SK-N-MC (cell line): ENCODE data around the gene MPPED2.
"Not testable (repeated sequence)": the region's sequence is repeated elsewhere in the genome, so short reads cannot be mapped to it uniquely, and the experiment has no call there.

Experiments
- DNase-seq: peaks from one replicate; pipeline ENCODE4 v3.0.0-alpha.2; 2011; ENCODE audit warnings: low read depth, low spot score
- H3K27ac ChIP-seq: fragments of 200-600 bp; sonication (generic); 2 replicates; pipeline ENCODE4 v1.5.1; 2016; ENCODE audit warnings: mixed run types
- H3K36me3 ChIP-seq: fragments of 200-600 bp; sonication (generic); 2 replicates; pipeline ENCODE4 v1.6.1; 2017; ENCODE audit warnings: antibody characterized with exemption, low read length, mixed read lengths; ENCODE audit not compliant: insufficient read depth
- H3K4me3 ChIP-seq: fragments of 200-600 bp; sonication (generic); 2 replicates; pipeline ENCODE4 v1.5.1; 2016
- H3K9ac ChIP-seq: fragments of 200-600 bp; sonication (generic); 2 replicates; pipeline ENCODE4 v1.8.0; 2017; ENCODE audit warnings: mixed run types, mixed read lengths; ENCODE audit not compliant: insufficient read length
- H3K9me3 ChIP-seq: fragments of 200-600 bp; sonication (generic); 2 replicates; pipeline ENCODE4 v1.6.1; 2017; ENCODE audit warnings: low read depth, mild to moderate bottlenecking, antibody characterized with exemption, low read length, moderate library complexity, mixed read lengths
- EZH2 ChIP-seq: fragments of 200-600 bp; sonication (generic); IDR thresholded peaks from one replicate; pipeline ENCODE4 v1.6.1; 2017; ENCODE audit warnings: antibody characterized with exemption
- FOXP2 ChIP-seq: optimal IDR thresholded peaks from 2 replicates; pipeline ENCODE3; 2011; ENCODE audit warnings: mild to moderate bottlenecking, moderate library complexity; ENCODE audit not compliant: insufficient read depth; ENCODE audit errors: extremely low read length, control extremely low read depth
- POLR2AphosphoS5 ChIP-seq: IDR thresholded peaks from 2 replicates; pipeline ENCODE4 v1.6.1; 2012; ENCODE audit warnings: mild to moderate bottlenecking, low read depth, low read length, borderline replicate concordance

Gene MPPED2

GRCh38 chr11:30566482-30566881 is 19.7 kb downstream of the MPPED2 start:
- no peak for DNase-seq
- no peak overlapping the region for H3K4me3 ChIP-seq
- H3K27ac ChIP-seq = no peak overlapping the region
- H3K9ac ChIP-seq = no peak overlapping the region
- no peaks in the 10 kb centered on the region for H3K36me3 ChIP-seq
- TF ChIP-seq POLR2AphosphoS5 (no peak), EZH2 (no peak), FOXP2 (no peak)
- no peaks in the 10 kb centered on the region for H3K9me3 ChIP-seq

GRCh38 chr11:30565027-30565426 is 21.1 kb downstream of the MPPED2 start:
- no peak overlapping the region for H3K4me3 ChIP-seq
- no peaks in the 10 kb centered on the region for H3K9me3 ChIP-seq
- DNase-seq = no peak
- no peak overlapping the region for H3K27ac ChIP-seq
- no peaks in the 10 kb centered on the region for H3K36me3 ChIP-seq
- no peak overlapping the region for H3K9ac ChIP-seq
- TF ChIP-seq EZH2 = no peak

- Histone ChIP-seq H3K4me3 (no peak overlapping the region), H3K9ac (no peak overlapping the region), H3K27ac (no peak overlapping the region), H3K36me3 (no peaks in the 10 kb centered on the region), H3K9me3 (no peaks in the 10 kb centered on the region)
- no peak for TF ChIP-seq EZH2
- no peak for DNase-seq
These were observed 24.3 kb downstream of the MPPED2 start for GRCh38 chr11:30561691-30562415.

- DNase-seq = no peak
- TF ChIP-seq POLR2AphosphoS5 (no peak), EZH2 (no peak), FOXP2 (no peak)
- Histone ChIP-seq H3K4me3 (no peak overlapping the region), H3K9ac (no peak overlapping the region), H3K27ac (no peak overlapping the region), H3K36me3 (no peaks in the 10 kb centered on the region), H3K9me3 (no peaks in the 10 kb centered on the region)
These were observed 25.7 kb downstream of the MPPED2 start for GRCh38 chr11:30560206-30561106.

- H3K36me3 ChIP-seq = no peaks in the 10 kb centered on the region
- H3K9ac ChIP-seq = no peak overlapping the region
- H3K27ac ChIP-seq = no peak overlapping the region
- DNase-seq = no peak
- H3K9me3 ChIP-seq = no peaks in the 10 kb centered on the region
- no peak for TF ChIP-seq FOXP2
- no peak for TF ChIP-seq EZH2
- TF ChIP-seq POLR2AphosphoS5 = no peak
- H3K4me3 ChIP-seq = no peak overlapping the region
These were observed 27.1 kb downstream of the MPPED2 start for GRCh38 chr11:30559004-30559403.

GRCh38 chr11:30554587-30554986 is 31.6 kb downstream of the MPPED2 start:
- DNase-seq, H3K9me3 ChIP-seq, H3K4me3 ChIP-seq, H3K27ac ChIP-seq, H3K36me3 ChIP-seq, H3K9ac ChIP-seq: not testable (repeated sequence)

GRCh38 chr11:30553521-30554110 is 32.5 kb downstream of the MPPED2 start:
- H3K36me3 ChIP-seq = no peaks in the 10 kb centered on the region
- no peak overlapping the region for H3K27ac ChIP-seq
- no peak overlapping the region for H3K4me3 ChIP-seq
- no peak overlapping the region for H3K9ac ChIP-seq
- DNase-seq = no peak
- H3K9me3 ChIP-seq = no peaks in the 10 kb centered on the region
- TF ChIP-seq POLR2AphosphoS5 = no peak
- no peak for TF ChIP-seq FOXP2

GRCh38 chr11:30552839-30553238 is 33.3 kb downstream of the MPPED2 start:
- Histone ChIP-seq H3K27ac (no peak overlapping the region), H3K4me3 (no peak overlapping the region), H3K9me3 (no peaks in the 10 kb centered on the region), H3K9ac (no peak overlapping the region), H3K36me3 (no peaks in the 10 kb centered on the region)
- TF ChIP-seq FOXP2 (no peak), EZH2 (no peak), POLR2AphosphoS5 (no peak)
- no peak for DNase-seq

- H3K36me3 ChIP-seq = no peaks in the 10 kb centered on the region
- no peak for DNase-seq
- no peaks in the 10 kb centered on the region for H3K9me3 ChIP-seq
- no peak overlapping the region for H3K4me3 ChIP-seq
- TF ChIP-seq FOXP2 (no peak), EZH2 (no peak), POLR2AphosphoS5 (no peak)
- H3K9ac ChIP-seq = no peak overlapping the region
- H3K27ac ChIP-seq = no peak overlapping the region
These were observed 36.1 kb downstream of the MPPED2 start for GRCh38 chr11:30550022-30550542.
